Loucy (cell line): ENCODE results near the gene KRT76.

Experiments used
- CTCF ChIP-seq: fragments of 200-600 bp; sonication (generic); conservative IDR thresholded peaks from 2 replicates; pipeline ENCODE4 v1.5.1; 2014; ENCODE audit warnings: mild to moderate bottlenecking, antibody characterized with exemption, low read length
- EZH2phosphoT487 ChIP-seq: fragments of 200-600 bp; IDR thresholded peaks from 2 replicates; pipeline ENCODE4 v1.6.1; 2018; ENCODE audit warnings: antibody characterized with exemption, mild to moderate bottlenecking, moderate library complexity, borderline replicate concordance

- TF ChIP-seq CTCF (no peak), EZH2phosphoT487 (no peak)
Observed at GRCh38 chr12:52805739-52806138, 28.6 kb upstream of the KRT76 start.
